HL-60/S4 treated with retinoic acid at 250 ng/mL for 4 days and 3 days (cell line): Measurements from ENCODE around the gene SRGN.
"Not testable (repeated sequence)": the region's sequence is repeated elsewhere in the genome, so short reads cannot be mapped to it uniquely, and the experiment has no call there.

ENCODE experiments used
- in situ Hi-C: fragments of 300-500 bp; cut with MboI; formaldehyde crosslinking; loops from 2 replicates; pipeline ENCODE4 v1.7.0; 2022; ENCODE audit warnings: low sequenced_read_pairs

Gene SRGN, protein sequence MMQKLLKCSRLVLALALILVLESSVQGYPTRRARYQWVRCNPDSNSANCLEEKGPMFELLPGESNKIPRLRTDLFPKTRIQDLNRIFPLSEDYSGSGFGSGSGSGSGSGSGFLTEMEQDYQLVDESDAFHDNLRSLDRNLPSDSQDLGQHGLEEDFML

GRCh38 chr10:69087590-69088470, at the start of gene SRGN:
Gene SRGN (plus strand): TSS chr10:69088103. CDS start chr10:69088158, 55 bp downstream.
- in situ Hi-C loops = no loop called here

GRCh38 chr10:69040904-69041303, 47.0 kb upstream of the SRGN start:
- in situ Hi-C loops = not testable (repeated sequence)

GRCh38 chr10:69042417-69042816, 45.5 kb upstream of the SRGN start:
- in situ Hi-C loops = no loop called here

DNA sequence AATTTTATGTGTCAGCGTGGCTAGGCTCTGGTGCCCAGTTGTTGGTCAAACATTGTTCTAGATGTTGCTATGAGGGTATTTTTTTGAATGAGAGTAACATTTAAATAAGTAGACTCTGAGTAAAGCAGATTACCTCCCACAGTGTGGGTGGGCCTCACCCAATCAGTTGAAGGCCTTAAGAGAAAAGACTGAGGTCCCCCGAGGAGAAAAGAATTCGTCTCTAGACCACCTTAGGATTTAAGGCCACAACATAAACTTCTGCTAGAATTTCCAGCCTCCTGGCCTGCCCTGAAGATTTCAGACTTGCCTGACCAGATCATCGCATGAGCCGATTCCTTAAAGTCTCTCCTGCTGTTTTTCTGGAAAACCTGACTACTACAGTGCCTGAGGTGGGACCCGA, 45.1 kb upstream of the SRGN start:
- in situ Hi-C loops = no loop called here

GRCh38 chr10:69043931-69044531, 43.9 kb upstream of the SRGN start:
- in situ Hi-C loops = no loop called here

DNA sequence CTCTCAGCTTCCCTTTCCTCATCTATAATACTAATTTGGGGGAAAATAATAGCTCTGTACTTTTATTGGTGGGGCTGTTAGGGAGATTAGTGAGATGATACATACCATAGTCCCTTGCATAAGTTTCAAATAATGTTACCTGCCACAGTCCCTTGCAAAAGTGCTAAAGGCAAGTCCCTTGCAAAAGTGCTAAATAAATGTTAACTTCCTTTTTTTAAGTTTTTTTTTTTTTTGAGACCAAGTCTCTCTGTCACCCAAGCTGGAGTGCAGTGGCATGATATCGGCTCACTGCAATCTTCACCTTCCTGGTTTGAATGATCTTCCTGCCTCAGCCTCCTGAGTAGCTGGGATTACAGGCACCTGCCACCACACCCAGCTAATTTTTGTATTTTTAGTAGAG, 43.4 kb upstream of the SRGN start:
- in situ Hi-C loops = no loop called here

GRCh38 chr10:69045441-69046300, 42.2 kb upstream of the SRGN start:
- in situ Hi-C loops = no loop called here

GRCh38 chr10:69047111-69047832, 40.6 kb upstream of the SRGN start:
- in situ Hi-C loops = no loop called here

DNA sequence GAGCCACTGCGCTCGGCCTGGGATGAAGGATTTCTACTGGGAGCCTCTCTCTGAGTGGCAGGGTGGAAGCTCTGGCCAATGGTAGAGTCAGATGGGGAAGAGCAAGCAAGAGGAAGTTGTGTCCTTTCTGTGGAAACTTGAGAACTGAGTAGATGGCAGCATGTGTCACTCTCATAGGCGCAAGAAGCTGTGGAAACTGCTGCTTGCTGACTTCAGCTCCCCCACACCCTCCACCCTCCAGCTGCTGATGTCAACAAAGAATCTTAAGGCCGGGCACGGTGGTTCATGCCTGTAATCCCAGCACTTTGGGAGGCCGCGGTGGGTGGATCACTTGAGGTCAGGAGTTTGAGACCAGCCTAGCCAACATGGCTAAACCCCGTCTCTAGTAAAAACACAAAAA, 39.8 kb upstream of the SRGN start:
- in situ Hi-C loops = no loop called here

- in situ Hi-C loops = no loop called here
Measured at GRCh38 chr10:69049566-69049961, 38.3 kb upstream of the SRGN start.

- in situ Hi-C loops = no loop called here
Measured at GRCh38 chr10:69051303-69051702, 36.6 kb upstream of the SRGN start.

- in situ Hi-C loops = no loop called here
Measured at GRCh38 chr10:69051710-69052487, 36.0 kb upstream of the SRGN start.

DNA sequence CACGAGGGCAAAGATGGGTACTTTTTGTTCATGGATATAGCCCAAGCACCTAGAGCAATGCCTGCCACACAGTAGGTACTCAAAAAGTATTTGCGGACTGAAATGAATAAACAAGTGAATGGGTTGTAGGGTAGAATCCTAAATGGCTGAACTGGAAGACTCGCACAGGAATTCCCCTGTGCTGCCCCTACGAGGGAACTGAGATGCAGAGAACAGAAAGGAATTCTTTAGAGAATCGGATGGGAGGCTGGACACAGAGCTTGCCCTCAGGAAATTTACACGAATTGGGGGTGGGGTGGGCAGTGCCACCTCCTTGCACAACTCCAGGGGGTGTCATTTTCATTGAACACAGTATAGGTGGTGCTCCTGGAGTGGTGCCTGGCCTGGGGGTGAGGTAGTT, 35.2 kb upstream of the SRGN start:
- in situ Hi-C loops = no loop called here

DNA sequence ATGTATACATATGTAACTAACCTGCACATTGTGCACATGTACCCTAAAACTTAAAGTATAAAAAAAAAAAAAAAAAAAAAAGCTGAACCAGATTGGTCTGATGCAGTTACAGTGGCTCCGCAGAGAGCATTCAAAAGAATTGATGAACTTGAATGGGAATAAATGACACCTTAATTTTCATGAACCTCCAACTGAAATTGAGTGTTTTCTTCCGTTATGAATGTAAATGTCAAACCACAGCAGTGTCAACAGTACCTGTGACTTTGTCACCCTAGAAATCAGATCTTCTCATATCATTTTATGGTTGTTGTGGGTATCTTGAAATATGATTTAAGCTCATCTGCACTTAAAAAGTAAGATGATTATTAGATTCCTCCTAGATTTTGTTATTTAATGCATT, 32.7 kb upstream of the SRGN start:
- in situ Hi-C loops = no loop called here

DNA sequence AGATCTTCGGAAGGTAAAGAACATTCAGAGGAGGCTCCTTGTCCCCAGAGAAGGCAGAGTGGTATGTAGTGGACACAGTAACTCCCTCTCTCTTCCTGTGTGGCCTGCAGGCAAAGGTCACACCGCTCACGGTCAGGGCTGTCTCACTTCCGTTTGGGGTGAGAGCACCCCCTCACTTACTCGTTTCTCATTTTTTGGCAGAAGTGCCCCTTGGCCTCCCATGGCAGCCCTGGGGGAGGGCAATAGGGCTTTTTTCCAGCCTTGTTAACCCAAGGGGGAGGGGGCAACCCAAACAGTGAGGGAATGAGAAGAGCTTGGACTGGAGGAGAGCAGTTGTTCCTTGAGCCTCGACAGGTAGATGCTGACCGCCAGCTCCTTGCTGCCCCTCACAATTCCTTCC, 31.8 kb upstream of the SRGN start:
- in situ Hi-C loops = no loop called here

DNA sequence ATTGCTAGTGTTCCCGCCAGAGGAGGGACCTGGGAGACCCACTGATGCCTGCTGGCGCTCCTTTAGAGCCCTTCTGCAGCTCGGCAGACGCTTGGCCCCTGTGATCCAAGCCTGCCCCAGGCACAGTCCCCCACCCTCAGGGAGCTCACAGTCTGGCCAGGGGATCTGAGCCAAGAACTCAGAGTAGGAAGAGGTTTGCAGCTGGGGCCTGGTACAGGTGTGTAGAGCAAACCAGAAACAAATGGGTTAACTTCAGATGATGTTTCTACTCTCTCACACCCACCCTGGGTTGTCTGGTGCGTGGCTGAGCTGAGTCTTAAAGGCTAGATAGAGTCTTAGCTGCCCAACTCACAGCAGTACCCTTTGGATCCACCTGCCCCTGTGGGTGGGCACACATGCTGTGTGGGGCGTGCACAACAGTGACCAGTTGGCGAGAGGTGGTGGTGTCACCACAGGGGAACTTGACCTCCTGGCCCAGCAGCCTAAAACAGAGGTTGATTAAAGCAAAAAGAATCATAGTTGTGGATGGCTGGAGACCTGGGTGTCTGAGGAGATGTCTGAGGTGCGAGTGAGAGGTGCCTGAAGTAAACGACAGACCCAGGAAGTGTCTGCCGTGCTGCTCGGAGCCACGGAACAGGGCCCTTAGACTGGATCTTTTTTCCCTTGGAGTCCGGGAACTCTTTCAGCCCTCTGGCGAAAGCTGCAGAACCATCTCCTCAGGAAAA, 31.2 kb upstream of the SRGN start:
- in situ Hi-C loops = no loop called here

DNA sequence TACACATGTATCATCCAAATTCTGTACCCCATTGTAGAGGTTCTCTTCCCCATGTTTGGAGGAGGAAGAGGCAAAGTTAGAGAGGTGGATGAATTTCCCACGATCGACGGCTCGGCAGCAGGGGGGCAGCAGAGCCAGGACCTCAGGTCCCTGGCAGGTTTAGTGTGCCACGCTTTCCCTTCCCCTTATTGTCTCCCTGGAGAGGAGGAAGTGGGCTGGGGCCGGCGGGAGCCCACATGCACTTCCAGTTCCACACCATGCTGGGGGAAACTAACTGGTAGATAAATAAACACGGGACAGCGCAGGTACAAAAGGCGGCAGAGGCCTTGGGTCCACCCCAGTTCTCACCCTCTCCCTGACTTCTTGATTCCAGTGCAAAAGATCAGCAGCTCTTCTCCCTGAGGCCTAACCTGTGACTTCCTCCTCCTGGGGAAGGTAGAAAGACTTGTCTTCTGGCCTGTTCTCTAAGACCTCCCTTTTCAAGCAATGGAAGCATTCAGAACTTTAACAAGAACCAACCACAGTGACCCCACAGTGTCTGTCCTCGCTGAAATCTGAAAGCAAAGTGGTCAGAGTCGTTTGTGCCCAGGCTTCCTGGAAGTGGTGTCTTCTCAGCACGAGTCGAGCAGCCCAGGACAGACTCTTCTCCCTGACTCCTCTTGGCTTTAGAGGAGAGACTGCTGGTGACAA, 30.5 kb upstream of the SRGN start:
- in situ Hi-C loops = no loop called here

DNA sequence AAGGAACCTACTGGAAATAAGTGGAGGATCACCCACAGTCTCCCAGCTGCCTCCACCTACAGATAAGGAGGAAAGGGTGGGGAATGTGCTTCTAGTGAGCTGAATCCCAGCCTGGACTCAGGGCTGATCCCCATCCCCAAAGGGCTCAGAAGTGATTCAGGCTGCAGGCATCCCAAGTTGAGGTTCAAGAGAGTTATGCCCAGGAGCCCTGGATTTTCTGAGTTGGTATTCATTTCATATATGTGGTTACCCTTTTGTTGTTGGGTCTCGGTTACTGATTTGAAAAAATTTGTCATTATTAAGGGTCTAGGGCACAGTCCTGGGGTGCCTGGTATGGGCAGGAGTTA, 30.0 kb upstream of the SRGN start:
- in situ Hi-C loops = no loop called here
